NT2/D1 (cell line): ENCODE data around the gene HSPB1.

Source experiments
- SUZ12 ChIP-seq: IDR thresholded peaks from 2 replicates; pipeline ENCODE4 v1.6.1; 2011; ENCODE audit not compliant: insufficient read length, insufficient read depth; ENCODE audit errors: extremely low read depth
- YY1 ChIP-seq: IDR thresholded peaks from 2 replicates; pipeline ENCODE4 v1.6.1; 2011; ENCODE audit not compliant: insufficient read length, insufficient read depth

GRCh38 chr7:76330673-76331072 lies 28.2 kb downstream of the HSPB1 start:
- no peak for TF ChIP-seq YY1
- no peak for TF ChIP-seq SUZ12
